ENCODE measurements around the gene EXOC1.

GRCh38 chr4:55874831-55875230 lies 21.4 kb downstream of the EXOC1 start:
- no peak for TF ChIP-seq CTCF (IDR thresholded peaks at IDR 0.05)
- no peak for TF ChIP-seq POLR2A (IDR thresholded peaks at IDR 0.05)
